Measurements from ENCODE around the gene RAP1GAP.

RAP1GAP gene

GRCh38 chr1:21617126-21617738, 51.9 kb downstream of the RAP1GAP start:
- no peak overlapping the region for H3K4me3 ChIP-seq (ENCODE audit: low read depth in 1 of 2, low read length in 1 of 2)
- TF ChIP-seq, protein P1, sequence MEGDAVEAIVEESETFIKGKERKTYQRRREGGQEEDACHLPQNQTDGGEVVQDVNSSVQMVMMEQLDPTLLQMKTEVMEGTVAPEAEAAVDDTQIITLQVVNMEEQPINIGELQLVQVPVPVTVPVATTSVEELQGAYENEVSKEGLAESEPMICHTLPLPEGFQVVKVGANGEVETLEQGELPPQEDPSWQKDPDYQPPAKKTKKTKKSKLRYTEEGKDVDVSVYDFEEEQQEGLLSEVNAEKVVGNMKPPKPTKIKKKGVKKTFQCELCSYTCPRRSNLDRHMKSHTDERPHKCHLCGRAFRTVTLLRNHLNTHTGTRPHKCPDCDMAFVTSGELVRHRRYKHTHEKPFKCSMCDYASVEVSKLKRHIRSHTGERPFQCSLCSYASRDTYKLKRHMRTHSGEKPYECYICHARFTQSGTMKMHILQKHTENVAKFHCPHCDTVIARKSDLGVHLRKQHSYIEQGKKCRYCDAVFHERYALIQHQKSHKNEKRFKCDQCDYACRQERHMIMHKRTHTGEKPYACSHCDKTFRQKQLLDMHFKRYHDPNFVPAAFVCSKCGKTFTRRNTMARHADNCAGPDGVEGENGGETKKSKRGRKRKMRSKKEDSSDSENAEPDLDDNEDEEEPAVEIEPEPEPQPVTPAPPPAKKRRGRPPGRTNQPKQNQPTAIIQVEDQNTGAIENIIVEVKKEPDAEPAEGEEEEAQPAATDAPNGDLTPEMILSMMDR (IDR thresholded peaks at IDR 0.05) = no peak
- peaks cover 44% of the 10 kb centered on the region for H3K27me3 ChIP-seq
- H3K27ac ChIP-seq = no peak overlapping the region
- no peaks in the 10 kb centered on the region for H3K4me1 ChIP-seq (ENCODE audit: control insufficient read depth in 1 of 2, insufficient read depth in 1 of 2, low read depth in 1 of 2, low read length in 1 of 2)
- no peaks in the 10 kb centered on the region for H3K36me3 ChIP-seq
- no peaks in the 10 kb centered on the region for H3K9me3 ChIP-seq

GRCh38 chr1:21616372-21616771, 52.8 kb downstream of the RAP1GAP start:
- Histone ChIP-seq H3K36me3 (no peaks in the 10 kb centered on the region), H3K9me3 (no peaks in the 10 kb centered on the region), H3K27ac (no peak overlapping the region), H3K4me3 (ENCODE audit: low read depth in 1 of 2, low read length in 1 of 2) (no peak overlapping the region), H3K27me3 (peaks cover 35% of the 10 kb centered on the region), H3K4me1 (ENCODE audit: control insufficient read depth in 1 of 2, insufficient read depth in 1 of 2, low read depth in 1 of 2, low read length in 1 of 2) (no peaks in the 10 kb centered on the region)
- TF ChIP-seq, protein P1 (IDR thresholded peaks at IDR 0.05) = no peak

DNA sequence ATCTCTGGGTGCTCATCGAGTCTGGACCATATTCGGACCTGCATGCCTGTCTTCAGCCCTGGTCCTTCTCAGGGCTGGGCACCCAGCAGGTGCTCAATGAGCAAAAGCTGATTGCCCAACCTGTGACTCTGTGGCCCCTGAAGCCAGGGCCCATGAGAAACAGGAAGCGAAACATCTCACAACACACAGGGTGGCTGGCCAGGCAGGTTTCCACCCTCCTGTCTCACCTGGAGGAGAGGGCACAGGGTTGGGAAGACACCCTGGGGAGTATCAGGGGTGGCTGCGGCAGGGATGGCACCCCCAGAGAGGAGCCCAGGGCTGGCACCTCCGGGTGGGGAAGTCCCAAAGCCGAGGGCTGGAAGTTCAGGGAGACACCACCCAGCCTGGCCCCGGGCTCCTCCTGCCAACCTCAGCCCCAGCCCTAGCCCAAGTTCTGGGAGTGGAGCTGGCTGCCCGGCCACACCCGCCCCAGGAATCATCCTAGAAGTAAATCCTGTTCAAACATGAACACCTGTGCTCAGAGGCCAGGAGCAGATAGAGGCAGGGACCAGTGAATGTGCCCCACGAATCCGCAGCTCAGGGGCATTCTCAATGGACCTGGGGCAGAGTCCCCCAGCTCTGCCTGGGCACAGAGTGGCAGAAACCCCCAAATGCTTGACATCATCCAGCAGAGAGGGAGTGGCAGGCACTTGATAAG, 54.6 kb downstream of the RAP1GAP start:
- H3K4me3 ChIP-seq (ENCODE audit: low read depth in 1 of 2, low read length in 1 of 2) = no peak overlapping the region
- TF ChIP-seq, protein P1 (IDR thresholded peaks at IDR 0.05) = no peak
- H3K36me3 ChIP-seq = no peaks in the 10 kb centered on the region
- no peak overlapping the region for H3K27ac ChIP-seq
- no peaks in the 10 kb centered on the region for H3K9me3 ChIP-seq
- H3K4me1 ChIP-seq (ENCODE audit: control insufficient read depth in 1 of 2, insufficient read depth in 1 of 2, low read depth in 1 of 2, low read length in 1 of 2) = no peaks in the 10 kb centered on the region
- H3K27me3 ChIP-seq = peaks cover 35% of the 10 kb centered on the region

DNA sequence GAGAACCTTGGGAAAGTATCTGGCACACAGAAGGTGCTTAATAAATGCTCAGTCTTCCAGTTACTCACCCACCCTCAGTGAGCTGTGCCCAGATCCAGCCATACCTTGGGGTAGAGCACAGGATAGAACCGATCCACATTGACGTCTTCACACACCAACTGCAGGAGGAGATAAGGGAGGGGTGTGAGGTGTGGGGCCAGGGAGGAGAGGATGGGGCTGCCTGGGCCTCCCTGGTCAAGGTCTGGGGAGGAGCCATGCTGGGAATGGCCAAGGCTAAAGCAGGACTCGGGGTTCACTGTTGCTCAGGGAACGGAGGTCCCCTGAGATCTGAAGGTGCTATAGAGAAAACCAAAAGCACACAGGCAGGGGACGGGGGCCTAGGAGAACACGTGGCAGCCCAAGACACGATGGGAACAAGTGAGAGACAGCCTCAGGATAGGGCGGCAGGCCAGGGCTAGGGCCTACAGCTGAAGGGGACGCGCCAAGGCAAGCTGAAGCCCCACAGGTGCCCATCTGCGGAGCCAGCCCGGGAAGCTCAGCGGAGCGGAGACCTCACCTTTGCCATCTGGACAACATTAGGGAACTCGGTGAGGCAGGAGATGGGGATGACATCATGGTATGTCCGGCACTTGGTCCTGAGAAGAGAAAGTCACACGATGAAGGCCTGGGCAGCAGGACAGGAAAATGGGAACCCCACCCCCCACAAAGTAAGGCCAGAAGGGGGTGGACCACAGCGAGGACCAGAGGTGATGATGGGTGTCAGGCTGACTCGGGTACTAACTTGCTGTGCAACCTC, 55.9 kb downstream of the RAP1GAP start:
- H3K9me3 ChIP-seq = no peaks in the 10 kb centered on the region
- no peaks in the 10 kb centered on the region for H3K4me1 ChIP-seq (ENCODE audit: control insufficient read depth in 1 of 2, insufficient read depth in 1 of 2, low read depth in 1 of 2, low read length in 1 of 2)
- no peak overlapping the region for H3K27ac ChIP-seq
- H3K27me3 ChIP-seq = peaks cover 35% of the 10 kb centered on the region
- no peak overlapping the region for H3K4me3 ChIP-seq (ENCODE audit: low read depth in 1 of 2, low read length in 1 of 2)
- H3K36me3 ChIP-seq = no peaks in the 10 kb centered on the region
- TF ChIP-seq, protein P1 (IDR thresholded peaks at IDR 0.05) = no peak

DNA sequence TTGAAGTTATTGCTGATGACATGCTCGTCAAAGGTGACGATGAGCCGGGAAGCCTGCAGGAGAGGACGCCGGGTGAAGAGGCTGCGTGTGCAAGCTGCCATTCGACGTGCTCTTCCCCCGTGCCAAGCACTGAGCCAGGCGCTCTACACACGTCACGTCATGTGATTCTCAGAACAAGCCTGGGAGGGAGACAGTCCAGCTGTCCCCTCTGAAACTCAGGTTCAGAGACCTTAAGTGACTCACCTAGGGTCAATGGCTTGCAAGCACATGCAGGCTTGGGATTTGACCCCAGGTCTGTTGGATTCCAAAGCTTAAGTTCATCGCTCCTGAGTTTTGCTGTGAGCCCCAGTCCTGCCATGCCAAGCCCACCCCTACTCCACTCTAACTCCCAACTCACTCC, 57.1 kb downstream of the RAP1GAP start:
- Histone ChIP-seq H3K27me3 (peaks cover 45% of the 10 kb centered on the region), H3K4me3 (ENCODE audit: low read depth in 1 of 2, low read length in 1 of 2) (no peak overlapping the region), H3K9me3 (no peaks in the 10 kb centered on the region), H3K4me1 (ENCODE audit: control insufficient read depth in 1 of 2, insufficient read depth in 1 of 2, low read depth in 1 of 2, low read length in 1 of 2) (peaks cover 4 to 8% of the 10 kb centered on the region in 2 experiments), H3K36me3 (no peaks in the 10 kb centered on the region), H3K27ac (no peak overlapping the region)
- TF ChIP-seq, protein P1 (IDR thresholded peaks at IDR 0.05) = no peak

All from neutrophil (primary cell).